ENCODE measurements around the gene PCNX1.

DNA sequence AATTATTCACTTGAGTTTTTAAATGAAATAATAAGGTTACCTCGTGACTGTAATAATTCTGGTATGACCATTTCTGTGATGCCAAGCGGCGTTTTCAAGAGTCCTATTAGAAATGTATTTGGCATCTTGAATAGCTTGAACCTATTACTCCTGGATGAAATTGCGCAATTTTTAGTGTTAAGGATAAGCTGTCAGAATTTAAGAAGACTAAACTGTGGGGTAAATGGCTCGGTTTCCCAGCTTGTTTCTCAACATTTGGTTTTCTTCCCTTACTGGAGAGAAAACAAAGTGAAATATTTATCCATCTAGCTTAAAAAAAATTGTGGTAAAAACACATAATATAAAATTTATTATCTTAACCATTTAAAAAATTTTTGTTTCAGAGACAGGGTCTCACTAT lies 26.8 kb downstream of the PCNX1 start:
- no peak for TF ChIP-seq POLR2A (IDR thresholded peaks at IDR 0.05)
- TF ChIP-seq, protein P1, sequence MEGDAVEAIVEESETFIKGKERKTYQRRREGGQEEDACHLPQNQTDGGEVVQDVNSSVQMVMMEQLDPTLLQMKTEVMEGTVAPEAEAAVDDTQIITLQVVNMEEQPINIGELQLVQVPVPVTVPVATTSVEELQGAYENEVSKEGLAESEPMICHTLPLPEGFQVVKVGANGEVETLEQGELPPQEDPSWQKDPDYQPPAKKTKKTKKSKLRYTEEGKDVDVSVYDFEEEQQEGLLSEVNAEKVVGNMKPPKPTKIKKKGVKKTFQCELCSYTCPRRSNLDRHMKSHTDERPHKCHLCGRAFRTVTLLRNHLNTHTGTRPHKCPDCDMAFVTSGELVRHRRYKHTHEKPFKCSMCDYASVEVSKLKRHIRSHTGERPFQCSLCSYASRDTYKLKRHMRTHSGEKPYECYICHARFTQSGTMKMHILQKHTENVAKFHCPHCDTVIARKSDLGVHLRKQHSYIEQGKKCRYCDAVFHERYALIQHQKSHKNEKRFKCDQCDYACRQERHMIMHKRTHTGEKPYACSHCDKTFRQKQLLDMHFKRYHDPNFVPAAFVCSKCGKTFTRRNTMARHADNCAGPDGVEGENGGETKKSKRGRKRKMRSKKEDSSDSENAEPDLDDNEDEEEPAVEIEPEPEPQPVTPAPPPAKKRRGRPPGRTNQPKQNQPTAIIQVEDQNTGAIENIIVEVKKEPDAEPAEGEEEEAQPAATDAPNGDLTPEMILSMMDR (IDR thresholded peaks at IDR 0.05): no peak
- no peak for TF ChIP-seq POLR2AphosphoS5 (IDR thresholded peaks at IDR 0.05)
- no peak for TF ChIP-seq EP300 (IDR thresholded peaks at IDR 0.05)
